ENCODE measurements around the gene SNRNP48.

Gene SNRNP48

GRCh38 chr6:7593229-7593628 is 3.2 kb downstream of the SNRNP48 start:
- DNase-seq (ENCODE audit: low read depth in 2 of 2): no peak

DNA sequence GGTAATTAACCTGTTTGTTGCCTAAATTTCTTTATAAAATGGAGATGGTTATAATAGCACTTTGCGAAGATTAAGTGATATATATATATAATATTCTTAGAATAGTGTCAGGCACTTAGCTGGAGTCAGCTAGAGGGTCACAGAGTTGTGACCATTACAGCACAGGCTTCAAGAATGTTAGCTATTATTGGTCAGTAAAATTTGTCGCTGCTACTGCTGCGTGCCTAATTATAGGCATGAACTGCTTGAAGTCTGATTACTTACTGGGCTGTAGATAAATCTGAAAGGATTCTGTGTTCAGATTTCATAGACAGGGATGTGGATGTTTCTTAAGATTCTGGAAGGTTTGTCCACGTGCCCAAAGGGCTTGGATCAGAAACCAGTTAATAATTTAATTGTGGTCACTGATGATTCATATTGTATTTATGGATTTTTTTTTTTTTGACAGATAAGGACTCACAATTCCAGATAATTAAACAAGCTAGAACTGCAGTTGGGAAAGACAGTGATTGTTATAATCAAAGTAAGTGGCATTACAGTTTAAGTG is 4.7 kb downstream of the SNRNP48 start:
- DNase-seq (ENCODE audit: low read depth in 2 of 2): no peak

DNA sequence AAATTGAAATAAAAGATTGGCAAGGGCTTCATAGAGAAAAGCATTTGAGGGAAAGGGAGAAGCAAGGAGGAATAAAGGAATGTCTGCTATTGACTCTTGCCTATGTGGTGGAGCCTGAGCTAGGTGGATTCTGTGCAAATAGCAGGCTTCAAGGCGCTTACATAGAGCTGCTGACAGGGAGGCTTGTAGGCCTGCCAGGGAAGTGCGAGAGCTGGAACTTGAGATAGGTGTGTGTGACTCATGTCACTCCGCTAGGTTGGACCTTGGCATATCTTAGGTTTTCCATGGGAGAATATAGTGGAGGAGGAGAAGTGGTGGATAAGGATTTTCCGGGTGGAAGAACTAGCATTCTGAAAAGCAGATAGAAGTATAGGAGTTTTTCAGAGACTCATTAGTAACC is 14.0 kb downstream of the SNRNP48 start:
- DNase-seq (ENCODE audit: low read depth in 2 of 2): no peak

- no peak for DNase-seq (ENCODE audit: low read depth in 2 of 2)
Measured at GRCh38 chr6:7604506-7604905, 14.5 kb downstream of the SNRNP48 start.

DNA sequence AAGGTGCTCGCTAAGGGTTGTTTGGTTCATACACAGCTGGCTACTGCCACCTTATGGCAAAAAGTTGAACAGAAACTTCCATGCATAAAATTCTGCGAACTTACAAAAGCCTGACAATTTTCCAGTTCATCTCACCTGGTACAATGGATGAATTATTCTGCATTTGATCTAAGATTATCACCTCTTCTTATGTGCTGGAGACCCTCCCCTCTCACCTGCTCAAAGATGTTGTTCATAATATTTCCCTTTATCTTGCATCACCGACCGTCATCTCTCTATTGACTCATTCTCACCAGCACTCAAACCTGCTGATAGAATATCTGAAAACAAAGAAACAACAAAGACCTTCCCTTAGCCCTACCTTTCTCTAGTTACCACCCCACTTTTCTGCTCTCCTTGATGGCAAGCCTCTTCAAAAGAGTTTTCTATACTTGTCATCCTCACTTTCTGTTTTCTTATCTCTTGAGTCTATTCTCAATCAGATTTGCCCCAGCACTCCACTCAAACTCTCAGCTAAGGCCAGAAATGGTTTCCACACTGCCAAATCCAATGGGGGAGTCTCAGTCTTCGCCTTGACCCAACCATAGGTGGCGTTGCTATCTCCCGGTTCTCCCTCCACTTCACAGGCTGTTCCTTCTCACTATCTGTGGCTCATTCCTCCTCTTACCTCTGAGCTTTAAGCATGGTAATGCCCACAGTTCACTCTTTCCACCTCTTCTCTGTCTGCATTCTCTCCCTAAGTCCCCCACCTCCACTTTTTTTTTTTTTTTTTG is 25.8 kb downstream of the SNRNP48 start:
- no peak for DNase-seq (ENCODE audit: low read depth in 2 of 2)

DNA sequence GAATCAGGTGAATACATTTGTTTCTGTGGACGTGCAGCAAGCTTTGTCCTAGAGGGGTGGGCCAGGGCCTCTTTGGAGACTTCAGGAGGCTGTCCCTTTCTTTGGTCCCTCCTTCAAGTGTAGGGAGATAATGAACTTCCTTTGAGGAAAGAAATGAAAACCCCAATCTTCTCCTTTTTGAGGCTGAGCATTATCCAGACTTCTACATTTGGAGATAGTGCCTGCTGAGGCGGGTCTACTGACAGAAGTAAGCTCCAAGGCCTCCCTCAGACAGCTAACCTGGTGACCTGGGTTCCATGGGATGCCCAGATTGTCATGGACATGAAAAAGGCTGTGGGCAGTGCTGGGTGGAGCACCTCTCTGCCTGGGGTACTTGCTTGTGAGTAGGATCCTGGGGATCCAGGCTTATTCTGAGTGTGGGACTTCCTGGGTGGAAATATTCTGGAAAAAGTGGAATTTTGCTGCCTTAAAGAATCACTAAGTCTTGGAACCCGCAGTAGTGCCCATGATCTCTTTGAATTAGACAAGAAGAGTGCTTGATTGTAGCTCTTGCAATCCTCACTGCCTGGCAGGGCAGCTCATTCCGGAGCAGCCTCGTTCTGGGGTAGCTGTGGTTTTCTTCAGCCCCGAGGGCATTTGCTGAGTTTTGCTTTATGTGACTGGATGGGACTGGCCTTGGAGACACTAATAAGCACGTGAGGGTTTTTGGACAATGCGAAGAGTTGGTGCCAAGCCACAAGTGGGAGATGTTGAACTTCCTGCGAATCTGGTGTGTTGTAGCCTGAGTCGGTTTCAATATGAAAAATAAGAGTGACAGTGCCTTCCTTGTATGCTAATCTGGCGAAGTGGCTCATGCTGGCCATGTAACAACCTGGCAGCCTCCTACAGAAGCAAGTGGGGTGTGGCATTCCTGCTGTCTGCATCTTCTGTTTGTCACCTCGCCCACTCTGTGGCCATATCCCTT is 28.1 kb downstream of the SNRNP48 start:
- DNase-seq (ENCODE audit: low read depth in 2 of 2): no peak

- no peak for DNase-seq (ENCODE audit: low read depth in 2 of 2)
Measured at GRCh38 chr6:7621761-7622160, 31.8 kb downstream of the SNRNP48 start.

GRCh38 chr6:7624796-7625710 is 35.1 kb downstream of the SNRNP48 start:
- DNase-seq (ENCODE audit: low read depth in 2 of 2): no peak

GRCh38 chr6:7628479-7628878 is 38.5 kb downstream of the SNRNP48 start:
- no peak for DNase-seq (ENCODE audit: low read depth in 2 of 2)

DNA sequence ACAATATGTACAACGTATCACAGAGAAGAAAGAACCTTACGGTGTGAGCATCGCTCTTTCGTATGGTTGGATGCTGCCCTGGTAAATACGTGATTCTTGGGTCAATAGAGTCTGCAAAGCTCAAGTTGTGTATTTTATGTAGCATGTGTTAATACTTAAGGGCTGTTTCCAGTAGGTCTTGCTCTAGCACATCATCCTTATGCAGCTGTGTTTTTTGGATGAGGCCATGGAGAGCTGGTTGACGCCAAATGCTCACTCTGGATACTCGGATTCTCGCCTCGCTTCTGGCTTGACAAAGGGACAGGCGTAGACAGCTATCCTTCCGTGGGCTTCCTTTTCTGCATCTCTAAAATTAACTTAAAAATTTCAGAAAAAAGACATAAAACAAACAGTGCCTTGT is 38.9 kb downstream of the SNRNP48 start:
- no peak for DNase-seq (ENCODE audit: low read depth in 2 of 2)

DNA sequence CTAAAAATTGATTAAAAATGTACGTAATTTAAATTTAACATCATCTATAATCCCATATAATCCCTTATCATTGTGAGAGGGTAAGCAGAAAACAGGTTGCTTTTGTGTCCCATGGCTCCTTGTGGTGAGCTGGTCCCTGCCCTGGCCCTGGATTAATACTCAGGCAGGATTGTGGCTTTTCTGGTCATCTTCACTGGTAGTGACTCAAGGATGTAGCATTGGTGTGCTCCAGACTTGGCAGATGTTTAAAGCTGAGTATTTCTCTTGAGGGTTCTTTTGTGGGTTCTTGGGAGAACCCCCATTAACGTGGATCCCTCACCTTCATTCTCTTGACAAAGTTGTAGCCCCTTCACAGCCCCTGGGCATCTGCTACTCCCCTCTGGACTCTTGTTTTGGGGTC is 39.3 kb downstream of the SNRNP48 start:
- no peak for DNase-seq (ENCODE audit: low read depth in 2 of 2)

- no peak for DNase-seq (ENCODE audit: low read depth in 2 of 2)
Measured at GRCh38 chr6:7630792-7631191, 40.8 kb downstream of the SNRNP48 start.

DNA sequence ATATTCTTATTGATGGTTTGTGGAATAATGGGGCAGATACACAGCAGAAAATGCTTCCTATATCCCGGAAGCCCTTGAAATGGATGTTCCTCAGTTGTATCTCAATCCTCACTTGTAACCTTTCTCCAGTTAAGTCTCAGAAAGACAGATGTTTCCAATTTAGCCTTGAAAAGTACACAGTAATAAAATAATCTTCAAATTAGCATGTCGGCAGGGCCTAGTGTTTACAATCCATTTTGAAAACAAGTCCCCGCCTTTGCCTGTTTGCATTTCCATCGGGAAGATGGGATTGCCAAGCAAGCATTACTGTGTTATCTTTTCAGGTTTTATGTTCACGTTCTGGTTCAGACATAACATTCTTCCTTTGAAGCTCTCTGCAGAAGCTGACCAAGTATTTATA is 41.5 kb downstream of the SNRNP48 start:
- DNase-seq (ENCODE audit: low read depth in 2 of 2): no peak

GRCh38 chr6:7632501-7633290 is 42.7 kb downstream of the SNRNP48 start:
- no peak for DNase-seq (ENCODE audit: low read depth in 2 of 2)

- DNase-seq (ENCODE audit: low read depth in 2 of 2): no peak
Measured at GRCh38 chr6:7633361-7633760, 43.4 kb downstream of the SNRNP48 start.

- DNase-seq (ENCODE audit: low read depth in 2 of 2): no peak
Measured at GRCh38 chr6:7636151-7636550, 46.2 kb downstream of the SNRNP48 start.

DNA sequence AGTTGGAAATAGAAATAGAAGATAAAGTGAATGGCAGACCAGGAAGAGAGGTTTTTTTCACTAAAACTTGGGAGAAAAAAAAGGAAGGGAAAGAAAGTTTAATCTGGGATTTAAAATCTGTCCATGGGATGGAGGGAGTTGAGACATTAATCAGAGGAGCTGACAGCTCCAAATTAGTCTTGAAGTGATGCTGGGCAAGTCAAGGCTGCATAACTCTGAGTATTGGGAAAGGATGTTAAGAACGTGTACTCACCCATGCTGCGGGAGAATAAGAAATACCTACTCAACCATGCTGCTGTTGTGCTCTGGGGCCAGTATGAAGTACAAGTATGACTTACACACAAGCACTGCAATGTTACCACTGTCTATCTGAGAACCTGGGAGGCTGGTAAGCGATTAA is 47.5 kb downstream of the SNRNP48 start:
- no peak for DNase-seq (ENCODE audit: low read depth in 2 of 2)

DNA sequence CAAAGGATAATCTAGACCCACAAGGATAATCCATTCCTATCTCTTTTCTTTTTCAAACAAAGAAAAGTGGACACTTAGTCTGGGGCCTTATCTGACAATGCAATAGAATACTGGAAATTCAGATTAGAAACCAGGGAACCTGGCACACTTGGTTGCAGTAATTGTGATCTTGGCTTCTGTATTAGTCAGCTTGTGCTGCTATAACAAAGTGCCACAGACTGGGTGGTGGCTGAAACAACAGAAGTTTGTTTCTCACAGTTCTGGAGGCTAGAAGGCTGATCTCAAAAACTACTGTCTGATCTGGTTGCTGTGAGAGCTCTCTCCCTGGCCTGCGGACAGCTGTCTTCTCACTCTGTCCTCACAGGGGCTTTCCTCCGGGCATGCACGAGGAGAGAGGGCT is 49.4 kb downstream of the SNRNP48 start:
- no peak for DNase-seq (ENCODE audit: low read depth in 2 of 2)

DNA sequence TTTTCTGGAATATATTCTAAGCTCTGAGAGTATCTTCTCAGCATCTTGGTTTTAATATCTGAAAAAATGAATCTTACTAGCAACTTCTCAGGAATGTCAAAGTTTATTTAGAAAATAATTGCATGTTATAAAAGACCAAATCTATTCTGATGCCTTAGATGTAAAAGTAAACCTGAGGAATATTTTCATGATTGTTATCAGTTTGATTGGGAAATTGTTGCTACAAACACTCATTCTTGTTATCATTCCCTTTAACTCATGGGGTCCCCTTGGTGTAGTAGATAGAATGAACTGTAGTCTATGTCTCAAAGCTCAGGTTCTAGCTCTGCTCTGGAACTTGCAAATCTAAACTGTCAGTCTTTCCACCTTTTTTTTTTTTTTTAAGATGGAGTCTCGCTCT is 50.0 kb downstream of the SNRNP48 start:
- no peak for DNase-seq (ENCODE audit: low read depth in 2 of 2)

All from stimulated activated CD8-positive, alpha-beta memory T cell treated with anti-CD3 and anti-CD28 coated beads, Interleukin-15, amount 100 ng/mL, for 48 hours (primary cell).